T-helper 17 cell (primary cell): Measurements from ENCODE around the gene CAPN14. TPM values are rescaled to one million over a fixed set of nuclear protein-coding genes. Genes with fewer than 3 reads are reported as not detected.

Experiments
- ATAC-seq: fragments of 150-1000 bp; cut with Tn5 transposase; 2 replicates; pipeline ENCODE4 v1.10.0; 2021; ENCODE audit warnings: mild to moderate bottlenecking, moderate library complexity
- DNase-seq, 3 donors: peaks; one replicate each; pipeline versions ENCODE4 v3.0.0 to v3.0.0-alpha.2; 2020 to 2021
- H3K9me3 ChIP-seq: one replicate; pipeline ENCODE4 v1.7.0; 2013; ENCODE audit warnings: low read length, mild to moderate bottlenecking; ENCODE audit not compliant: control insufficient read depth, poor library complexity, severe bottlenecking
- H3K27ac Mint-ChIP-seq: one replicate; pipeline ENCODE4 v1.8.0; 2022; ENCODE audit warnings: mild to moderate bottlenecking, moderate library complexity, mixed read lengths
- H3K27me3 Mint-ChIP-seq: one replicate; pipeline ENCODE4 v1.8.0; 2022; ENCODE audit warnings: mixed read lengths
- H3K36me3 Mint-ChIP-seq: one replicate; pipeline ENCODE4 v1.8.0; 2022; ENCODE audit warnings: low read depth, mixed read lengths
- H3K4me1 Mint-ChIP-seq: one replicate; pipeline ENCODE4 v1.8.0; 2022; ENCODE audit warnings: mild to moderate bottlenecking, mixed read lengths
- H3K4me3 Mint-ChIP-seq: one replicate; pipeline ENCODE4 v1.8.0; 2022; ENCODE audit warnings: mild to moderate bottlenecking, moderate library complexity, mixed read lengths
- total RNA-seq, 4 donors: library from RNA in 2 of 4; stranded (reverse) in 2 of 4; gene quantifications; one replicate each; pipeline ENCODE4 v1.2.3 and lab custom pipeline; 2022 to 2026

The CAPN14 gene
- total RNA-seq, 2 donors from 2014 or later = 0.18 to 0.65 TPM

GRCh38 chr2:31227711-31228125 is 10.4 kb upstream of the CAPN14 start:
- Mint-ChIP-seq H3K4me3 (no peak overlapping the region), H3K27ac (no peak overlapping the region), H3K36me3 (peaks cover 2% of the 10 kb centered on the region), H3K4me1 (peaks cover 3% of the 10 kb centered on the region), H3K27me3 (peaks cover 50% of the 10 kb centered on the region)
- DNase-seq = no peak
- H3K9me3 ChIP-seq = no peaks in the 10 kb centered on the region
- ATAC-seq = no peak

- Mint-ChIP-seq H3K4me1 (peaks cover 2% of the 10 kb centered on the region), H3K27me3 (peaks cover 56% of the 10 kb centered on the region), H3K4me3 (no peak overlapping the region), H3K27ac (no peak overlapping the region), H3K36me3 (peaks cover 2% of the 10 kb centered on the region)
- no peaks in the 10 kb centered on the region for H3K9me3 ChIP-seq
- no peak for ATAC-seq
- no peak for DNase-seq
Measured at GRCh38 chr2:31227110-31227509, 9.8 kb upstream of the CAPN14 start.

DNA sequence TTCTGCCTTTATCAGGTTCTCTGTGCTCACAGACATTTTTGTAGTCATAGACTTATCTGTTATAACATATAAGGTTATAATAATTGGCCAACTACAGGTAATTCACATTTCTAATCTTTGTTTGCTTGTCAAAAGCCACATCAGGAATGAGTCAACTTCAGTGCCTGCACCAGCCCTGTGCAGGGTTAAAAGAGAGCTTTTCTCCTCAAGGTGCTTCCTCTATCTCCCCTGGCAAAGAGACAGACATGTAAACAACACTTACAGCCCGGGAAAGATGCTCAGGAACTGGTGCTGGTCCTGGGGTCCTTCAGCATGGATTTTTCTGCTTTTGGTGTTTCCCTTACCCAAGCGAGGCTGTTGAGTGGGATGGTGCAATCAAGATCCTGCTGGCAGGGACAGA is 9.0 kb upstream of the CAPN14 start:
- no peak for ATAC-seq
- H3K9me3 ChIP-seq = no peaks in the 10 kb centered on the region
- Mint-ChIP-seq H3K27ac (no peak overlapping the region), H3K4me1 (peaks cover 2% of the 10 kb centered on the region), H3K36me3 (peaks cover 4% of the 10 kb centered on the region), H3K4me3 (no peak overlapping the region), H3K27me3 (peaks cover 62% of the 10 kb centered on the region)
- DNase-seq = no peak

- Mint-ChIP-seq H3K27me3 (peaks cover 71% of the 10 kb centered on the region), H3K27ac (no peak overlapping the region), H3K36me3 (peaks cover 4% of the 10 kb centered on the region), H3K4me3 (no peak overlapping the region), H3K4me1 (peaks cover 2% of the 10 kb centered on the region)
- ATAC-seq (no peak), DNase-seq (no peak)
- H3K9me3 ChIP-seq = no peaks in the 10 kb centered on the region
Measured at GRCh38 chr2:31223749-31224148, 6.4 kb upstream of the CAPN14 start.

- no peak for DNase-seq
- Mint-ChIP-seq H3K4me1 (peaks cover 2% of the 10 kb centered on the region), H3K27ac (no peak overlapping the region), H3K4me3 (no peak overlapping the region), H3K36me3 (peaks cover 4% of the 10 kb centered on the region), H3K27me3 (peaks cover 70% of the 10 kb centered on the region)
- no peak for ATAC-seq
- no peaks in the 10 kb centered on the region for H3K9me3 ChIP-seq
Measured at GRCh38 chr2:31223026-31223425, 5.7 kb upstream of the CAPN14 start.

- H3K4me3 Mint-ChIP-seq = no peak overlapping the region
- ATAC-seq = no peak
- no peak for DNase-seq
- no peaks in the 10 kb centered on the region for H3K9me3 ChIP-seq
- H3K27me3 Mint-ChIP-seq = peaks cover 60% of the 10 kb centered on the region
- H3K4me1 Mint-ChIP-seq = peaks cover 2% of the 10 kb centered on the region
- H3K27ac Mint-ChIP-seq = no peak overlapping the region
- peaks cover 2% of the 10 kb centered on the region for H3K36me3 Mint-ChIP-seq
Measured at GRCh38 chr2:31222071-31222470, 4.8 kb upstream of the CAPN14 start.

GRCh38 chr2:31221544-31221943 is 4.2 kb upstream of the CAPN14 start:
- peaks cover 55% of the 10 kb centered on the region for H3K27me3 Mint-ChIP-seq
- ATAC-seq (no peak), DNase-seq (no peak)
- no peak overlapping the region for H3K27ac Mint-ChIP-seq
- peaks cover 2% of the 10 kb centered on the region for H3K36me3 Mint-ChIP-seq
- no peaks in the 10 kb centered on the region for H3K9me3 ChIP-seq
- H3K4me3 Mint-ChIP-seq = no peak overlapping the region
- H3K4me1 Mint-ChIP-seq = peaks cover 2% of the 10 kb centered on the region

GRCh38 chr2:31219131-31219969 is 2.0 kb upstream of the CAPN14 start:
- no peak for DNase-seq

GRCh38 chr2:31216734-31217133 is 581 bp downstream of the CAPN14 start:
- ATAC-seq = no peak

More at GRCh38 chr2:31219131-31219969, 2.0 kb upstream of the CAPN14 start:
- Mint-ChIP-seq H3K36me3 (peaks cover 2% of the 10 kb centered on the region), H3K27me3 (peaks cover 52% of the 10 kb centered on the region), H3K27ac (peak overlapping the region; percentile 51), H3K4me3 (peak overlapping the region; percentile 37), H3K4me1 (peaks cover 2% of the 10 kb centered on the region)
- no peaks in the 10 kb centered on the region for H3K9me3 ChIP-seq
- ATAC-seq = peak; percentile 77

DNA sequence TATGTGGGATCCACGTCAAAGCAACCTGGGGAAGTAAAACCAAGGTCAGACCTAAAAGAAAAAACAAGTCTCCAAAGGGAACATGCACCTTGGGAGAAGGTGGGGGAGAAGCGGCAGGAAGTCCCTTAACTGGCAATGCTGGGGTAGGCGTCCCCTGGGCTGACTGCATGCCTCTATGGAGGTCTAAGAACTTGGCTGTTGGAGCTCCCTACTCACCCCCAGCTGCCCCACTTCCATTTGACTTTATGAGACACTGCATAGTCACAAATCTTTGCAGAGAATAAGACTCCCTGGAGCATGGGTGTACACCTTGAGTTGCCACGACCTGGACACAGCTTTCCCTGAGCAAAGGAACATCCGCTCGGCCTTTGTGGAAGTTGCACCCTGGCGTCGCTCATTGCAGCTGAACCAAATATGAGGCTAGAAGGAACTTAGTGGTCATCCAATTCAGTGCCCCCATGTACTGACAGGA is 2.8 kb downstream of the CAPN14 start:
- H3K4me1 Mint-ChIP-seq = peaks cover 2% of the 10 kb centered on the region
- no peak for ATAC-seq
- H3K27me3 Mint-ChIP-seq = peaks cover 11% of the 10 kb centered on the region
- DNase-seq = no peak
- no peak overlapping the region for H3K27ac Mint-ChIP-seq
- no peaks in the 10 kb centered on the region for H3K36me3 Mint-ChIP-seq
- no peaks in the 10 kb centered on the region for H3K9me3 ChIP-seq
- H3K4me3 Mint-ChIP-seq = no peak overlapping the region

More at GRCh38 chr2:31216734-31217133, 581 bp downstream of the CAPN14 start:
- peaks cover 2% of the 10 kb centered on the region for H3K36me3 Mint-ChIP-seq
- peaks cover 2% of the 10 kb centered on the region for H3K4me1 Mint-ChIP-seq
- peaks cover 29% of the 10 kb centered on the region for H3K27me3 Mint-ChIP-seq
- H3K9me3 ChIP-seq = no peaks in the 10 kb centered on the region
- no peak overlapping the region for H3K4me3 Mint-ChIP-seq
- H3K27ac Mint-ChIP-seq = no peak overlapping the region
- no peak for DNase-seq

DNA sequence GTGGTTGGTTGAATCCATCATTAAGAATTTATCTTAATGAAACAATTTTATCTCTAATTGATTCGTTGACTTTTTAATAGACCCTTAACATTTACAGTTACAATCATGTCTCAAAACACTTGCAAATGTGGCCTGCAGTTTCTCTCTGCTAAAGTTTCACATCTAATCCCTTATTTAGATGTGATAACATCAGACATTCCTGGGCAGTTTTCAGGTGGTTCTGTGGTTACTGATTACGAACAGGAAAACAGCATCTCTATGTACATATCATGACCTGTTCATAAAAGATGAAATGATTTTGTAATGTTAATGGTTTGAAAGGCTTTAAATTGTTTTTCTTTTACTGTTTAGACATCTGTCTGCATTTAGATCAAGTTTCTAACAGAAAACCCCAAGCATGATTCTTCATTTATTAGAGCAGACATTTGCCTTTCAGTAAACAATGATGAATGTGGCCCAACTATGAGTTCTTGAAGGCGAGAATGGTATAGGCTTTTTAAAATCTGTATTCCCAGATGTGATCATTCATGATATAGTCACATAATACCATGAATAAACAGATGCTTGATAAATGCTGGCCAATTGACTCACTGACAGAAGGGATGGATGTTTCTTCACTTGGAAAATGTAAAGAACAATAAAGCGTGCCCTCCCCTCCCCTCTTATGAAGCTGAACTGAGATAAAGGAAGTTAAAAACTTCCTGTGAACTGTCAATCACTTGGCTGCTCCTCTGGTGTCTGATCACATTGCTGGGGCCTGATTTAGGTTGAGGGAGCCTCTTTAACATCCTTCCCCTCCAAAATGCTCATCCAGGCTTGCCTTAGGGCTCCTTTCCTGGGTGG is 3.5 kb downstream of the CAPN14 start:
- no peak overlapping the region for H3K27ac Mint-ChIP-seq
- H3K9me3 ChIP-seq = no peaks in the 10 kb centered on the region
- peaks cover 2% of the 10 kb centered on the region for H3K4me1 Mint-ChIP-seq
- DNase-seq = no peak
- no peaks in the 10 kb centered on the region for H3K36me3 Mint-ChIP-seq
- H3K27me3 Mint-ChIP-seq = peaks cover 5% of the 10 kb centered on the region
- no peak overlapping the region for H3K4me3 Mint-ChIP-seq
- ATAC-seq = no peak

DNA sequence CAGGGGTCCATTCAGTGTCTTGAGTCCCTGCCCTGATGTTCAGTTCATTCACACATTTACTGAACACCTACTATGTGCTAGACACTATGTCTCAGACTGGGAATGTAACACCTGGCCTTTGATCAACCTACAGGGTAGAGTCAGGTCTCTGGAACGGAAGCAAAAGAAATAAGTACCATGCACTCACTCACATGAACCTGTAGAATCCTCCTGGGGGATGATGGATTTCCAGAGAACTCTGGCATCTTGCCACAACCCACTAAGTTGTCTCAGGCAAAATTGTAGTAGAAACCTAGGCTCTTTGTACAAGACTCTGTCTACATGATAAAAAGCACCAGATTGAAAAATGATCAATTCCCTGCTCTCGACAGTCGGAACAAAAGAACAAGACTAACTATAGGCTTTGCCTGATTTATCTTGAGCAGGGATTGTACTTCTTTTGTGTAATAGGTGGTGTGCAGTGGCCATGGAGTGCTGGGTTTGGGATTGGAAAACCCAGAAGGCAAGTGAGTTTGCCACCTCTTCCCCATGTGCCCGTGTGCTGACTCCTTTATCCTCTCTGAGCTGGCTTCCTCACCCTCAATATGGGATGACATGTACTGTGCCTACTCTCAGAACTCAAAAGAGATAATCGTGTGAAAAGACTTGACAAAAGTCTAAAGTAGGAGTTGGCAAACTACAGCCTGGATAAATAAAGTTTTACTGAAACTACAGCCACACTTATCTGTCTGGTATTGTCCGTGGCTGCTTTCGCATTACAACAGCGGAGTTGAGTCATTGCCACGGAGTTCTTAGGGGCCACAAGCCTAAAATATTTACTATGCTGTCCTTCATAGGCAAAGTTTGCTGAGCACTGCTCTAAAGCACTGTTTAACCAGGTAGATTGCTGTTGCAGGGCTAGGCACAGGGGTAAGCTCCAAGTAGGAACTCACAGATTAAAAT is 4.4 kb downstream of the CAPN14 start:
- Mint-ChIP-seq H3K27ac (no peak overlapping the region), H3K27me3 (no peaks in the 10 kb centered on the region), H3K4me1 (peaks cover 1% of the 10 kb centered on the region), H3K4me3 (no peak overlapping the region), H3K36me3 (no peaks in the 10 kb centered on the region)
- no peaks in the 10 kb centered on the region for H3K9me3 ChIP-seq
- DNase-seq (no peak), ATAC-seq (no peak)
